K562 treated with DMSO at 1 percent for 24 hours (cell line): ENCODE measurements around the gene AGFG1. TPM values are rescaled to one million over a fixed set of nuclear protein-coding genes. Genes with fewer than 3 reads are reported as not detected.

ENCODE experiments used
- total RNA-seq: library from RNA; unstranded; fragments of 300-600 nt; gene quantifications from 2 replicates; pipeline ENCODE4 v1.2.3, GENCODE V29; 2022; ENCODE audit warnings: low read depth; ENCODE audit not compliant: insufficient read depth

The AGFG1 gene, protein sequence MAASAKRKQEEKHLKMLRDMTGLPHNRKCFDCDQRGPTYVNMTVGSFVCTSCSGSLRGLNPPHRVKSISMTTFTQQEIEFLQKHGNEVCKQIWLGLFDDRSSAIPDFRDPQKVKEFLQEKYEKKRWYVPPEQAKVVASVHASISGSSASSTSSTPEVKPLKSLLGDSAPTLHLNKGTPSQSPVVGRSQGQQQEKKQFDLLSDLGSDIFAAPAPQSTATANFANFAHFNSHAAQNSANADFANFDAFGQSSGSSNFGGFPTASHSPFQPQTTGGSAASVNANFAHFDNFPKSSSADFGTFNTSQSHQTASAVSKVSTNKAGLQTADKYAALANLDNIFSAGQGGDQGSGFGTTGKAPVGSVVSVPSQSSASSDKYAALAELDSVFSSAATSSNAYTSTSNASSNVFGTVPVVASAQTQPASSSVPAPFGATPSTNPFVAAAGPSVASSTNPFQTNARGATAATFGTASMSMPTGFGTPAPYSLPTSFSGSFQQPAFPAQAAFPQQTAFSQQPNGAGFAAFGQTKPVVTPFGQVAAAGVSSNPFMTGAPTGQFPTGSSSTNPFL
- total RNA-seq, result 20.6 and 23.9 TPM in 2 replicates

DNA sequence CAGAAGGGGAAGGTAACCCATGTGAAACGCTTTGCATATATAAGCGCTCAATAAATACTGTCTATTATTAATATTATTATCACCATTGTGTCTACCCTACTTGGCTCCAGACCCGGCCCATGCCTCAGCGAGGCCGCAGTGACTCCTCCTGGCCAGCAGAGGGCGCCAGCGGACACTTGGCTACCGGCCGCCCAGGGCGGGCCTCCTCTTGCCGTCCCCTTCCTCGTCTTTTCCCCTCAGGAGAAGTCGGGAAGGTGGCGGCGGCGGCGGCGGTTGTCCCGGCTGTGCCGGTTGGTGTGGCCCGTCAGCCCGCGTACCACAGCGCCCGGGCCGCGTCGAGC is at the start of gene AGFG1:
Gene AGFG1 (plus strand): TSS at position 233 of the 341 bp plus-strand sequence. CDS start 266 bp downstream, outside the sequence.

DNA sequence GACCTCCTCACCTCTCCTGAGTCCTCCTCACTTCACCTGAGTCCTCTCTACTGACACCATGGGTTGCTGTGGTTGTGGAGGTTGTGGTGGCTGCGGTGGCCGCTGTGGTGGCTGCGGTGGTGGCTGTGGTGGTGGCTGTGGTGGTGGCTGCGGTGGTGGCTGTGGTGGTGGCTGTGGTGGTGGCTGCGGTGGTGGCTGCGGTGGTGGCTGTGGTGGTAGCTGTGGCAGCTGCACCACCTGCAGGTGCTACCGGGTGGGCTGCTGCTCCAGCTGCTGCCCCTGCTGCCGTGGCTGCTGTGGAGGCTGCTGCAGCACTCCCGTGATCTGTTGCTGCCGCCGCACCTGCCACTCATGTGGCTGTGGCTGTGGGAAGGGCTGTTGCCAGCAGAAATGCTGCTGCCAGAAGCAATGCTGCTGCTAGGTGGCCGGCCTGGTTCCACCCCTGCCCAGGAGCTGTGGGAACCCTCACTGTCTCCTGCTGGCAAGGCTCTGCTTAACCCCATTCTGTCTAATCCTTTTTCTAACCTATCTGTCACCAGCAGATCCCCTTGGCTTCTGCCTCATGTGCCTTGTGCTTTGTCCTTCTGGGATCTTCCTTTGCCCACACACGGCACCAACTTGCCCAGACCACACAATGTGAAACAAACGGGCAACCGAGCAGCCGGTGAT is 127.0 kb downstream of the AGFG1 start, which contains the start of gene SCYGR2:
Gene SCYGR2 (plus strand): TSS at position 59 of the 669 bp plus-strand sequence. CDS start 0 bp downstream, at position 59.

Other genes with a start within 250 kb of the AGFG1 start
- 24.7 and 31.0 TPM in 2 replicates for gene MFF, start 146.9 kb upstream of the AGFG1 start, total RNA-seq
- gene TM4SF20, start 92.8 kb upstream of the AGFG1 start, total RNA-seq, result not detected in 2 replicates
- not detected in 2 replicates for gene SCYGR1, start 84.2 kb upstream of the AGFG1 start, total RNA-seq
- gene SCYGR2, start 126.7 kb downstream of the AGFG1 start, total RNA-seq, result not detected in 2 replicates
- gene SCYGR3, start 142.7 kb downstream of the AGFG1 start, total RNA-seq, result not detected in 2 replicates
- gene SCYGR4, start 145.3 kb downstream of the AGFG1 start, total RNA-seq, result not detected in 2 replicates
- not detected in 2 replicates for gene SCYGR5, start 194.6 kb downstream of the AGFG1 start, total RNA-seq
- not detected in 2 replicates for gene SLC19A3, start 245.9 kb downstream of the AGFG1 start, total RNA-seq